Stimulated activated CD4-positive, alpha-beta T cell treated with anti-CD3 and anti-CD28 coated beads, Interleukin-15, amount 100 ng/mL, for 24 hours (primary cell): ENCODE results near the gene WNT4.

Experiments
- DNase-seq: peaks from one replicate; pipeline ENCODE4 v3.0.0-alpha.2; 2020

WNT4 gene

DNA sequence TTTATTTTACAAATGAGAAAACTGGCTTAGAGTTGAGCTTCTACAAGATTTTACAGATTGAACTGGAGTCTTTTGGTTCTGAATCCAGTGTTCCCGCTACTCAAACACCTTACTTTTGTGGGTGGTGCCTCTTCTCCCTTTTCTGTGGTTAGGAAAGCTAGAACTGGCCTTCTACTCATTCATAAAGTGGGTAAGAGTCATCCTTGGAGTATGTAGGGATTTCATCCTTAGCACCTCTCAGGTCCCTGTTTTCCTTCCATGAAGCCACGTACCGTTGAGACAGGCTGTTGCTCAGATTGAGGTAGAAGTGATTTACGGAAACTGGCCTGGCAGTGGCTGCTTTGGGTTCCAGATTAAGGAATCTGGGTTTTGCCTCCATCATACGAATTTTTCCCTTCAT is 35.8 kb downstream of the WNT4 start:
- no peak for DNase-seq

DNA sequence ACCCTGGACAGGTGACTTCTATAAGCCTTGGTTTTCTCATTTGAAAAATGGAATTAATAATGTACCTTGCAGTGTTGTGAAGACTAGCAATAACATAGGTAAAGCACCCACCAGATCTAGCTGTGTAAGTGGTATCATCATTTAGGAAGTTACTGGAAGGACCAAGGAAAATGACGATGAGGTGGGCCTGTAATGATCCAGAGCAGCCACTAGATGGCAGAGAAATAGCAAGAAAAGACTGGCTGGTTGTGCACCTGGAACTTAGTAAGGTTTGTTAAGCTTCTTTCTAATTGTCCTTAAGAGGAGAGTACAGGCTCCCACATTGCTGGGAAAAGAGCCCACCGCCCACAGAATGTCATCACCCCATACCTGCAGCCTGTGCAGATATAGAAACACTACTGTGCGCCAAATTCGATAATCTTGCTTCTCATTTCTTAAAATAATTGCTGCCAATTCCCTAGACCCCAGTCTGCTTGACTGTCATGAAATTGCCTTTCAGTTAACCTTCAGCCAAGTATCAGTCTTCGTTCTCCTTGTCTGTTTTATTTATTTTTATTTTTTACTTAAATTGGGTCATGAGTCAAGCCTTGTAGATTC is 37.2 kb downstream of the WNT4 start:
- peak; percentile 26 for DNase-seq

DNA sequence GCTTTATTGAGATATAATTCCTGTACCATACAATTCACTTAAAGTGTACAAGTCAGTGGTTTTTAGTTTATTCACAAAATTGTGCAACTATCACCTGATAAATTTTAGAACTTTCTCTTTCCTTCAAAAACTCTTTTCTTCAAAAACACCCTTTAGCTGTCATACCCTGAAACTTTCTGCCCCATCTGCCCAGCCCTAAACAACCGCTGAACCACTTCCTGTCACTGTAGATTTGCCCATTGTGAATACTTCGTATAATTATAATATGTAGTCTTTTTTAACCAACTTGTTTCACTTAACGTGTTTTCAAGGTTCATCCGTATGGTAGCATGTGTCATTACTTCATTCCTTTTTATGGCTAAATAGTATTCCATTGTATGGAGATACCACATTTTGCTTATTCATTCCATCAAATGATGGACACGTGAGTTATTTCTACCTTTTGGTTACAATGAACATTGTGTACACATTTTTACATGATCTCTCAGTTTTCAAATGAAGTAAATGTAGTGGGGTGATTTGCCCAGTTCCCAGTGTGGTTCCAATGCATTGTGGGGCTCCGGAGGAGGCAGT is 37.9 kb downstream of the WNT4 start:
- DNase-seq: peak; percentile 40

DNA sequence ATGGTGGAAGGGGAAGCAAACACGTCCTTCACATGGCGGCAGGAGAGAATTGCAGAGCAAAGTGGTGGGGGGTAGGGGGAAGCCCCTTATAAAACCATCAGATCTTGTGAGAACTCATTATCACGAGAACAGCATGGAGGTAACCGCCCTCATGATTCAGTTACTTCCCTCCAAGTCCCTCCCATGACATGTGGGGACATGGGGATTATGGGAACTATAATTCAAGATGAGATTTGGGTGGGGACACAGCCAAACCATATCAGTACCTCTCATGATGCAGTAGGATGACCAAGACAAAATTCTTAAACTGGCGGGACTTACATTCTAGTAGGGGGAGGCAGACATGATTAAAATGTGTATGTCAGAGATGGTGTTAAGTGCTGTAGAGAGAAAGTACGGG is 38.8 kb downstream of the WNT4 start:
- no peak for DNase-seq

DNA sequence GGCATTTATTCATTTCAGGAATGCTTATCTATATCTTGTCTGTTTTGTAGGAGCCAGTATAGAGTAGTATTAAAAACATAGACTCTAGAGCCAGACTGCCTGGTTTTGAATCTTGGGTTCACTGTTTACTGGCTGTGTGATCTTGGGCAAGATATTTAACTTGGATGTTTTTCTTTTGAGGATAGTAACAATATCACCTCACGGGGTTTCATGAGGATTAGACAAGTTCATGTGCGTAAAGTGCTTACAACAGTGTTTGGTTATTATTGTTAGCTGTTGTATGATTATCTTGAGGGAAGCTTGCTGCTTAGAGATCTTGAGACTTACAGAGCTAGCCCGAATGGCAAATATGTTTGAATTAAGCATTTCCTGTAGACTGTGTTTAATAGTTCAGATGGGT is 40.2 kb downstream of the WNT4 start:
- no peak for DNase-seq

DNA sequence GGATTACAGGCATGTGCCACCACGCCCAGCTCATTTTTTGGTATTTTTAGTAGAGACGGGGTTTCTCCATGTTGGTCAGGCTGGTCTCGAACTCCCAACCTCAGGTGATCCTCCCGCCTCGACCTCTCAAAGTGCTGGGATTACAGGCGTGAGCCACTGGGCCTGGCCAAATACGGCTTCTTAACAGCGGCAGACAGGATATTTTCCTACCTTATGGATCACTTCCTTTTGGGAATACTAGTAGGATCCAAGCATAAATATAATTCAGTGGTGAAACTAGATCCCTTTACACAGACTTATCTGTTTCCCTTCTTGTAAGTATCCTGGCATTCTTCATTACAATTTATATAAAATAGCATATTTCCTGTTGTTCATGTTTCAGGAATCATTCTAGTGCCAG is 40.9 kb downstream of the WNT4 start:
- DNase-seq: no peak

DNA sequence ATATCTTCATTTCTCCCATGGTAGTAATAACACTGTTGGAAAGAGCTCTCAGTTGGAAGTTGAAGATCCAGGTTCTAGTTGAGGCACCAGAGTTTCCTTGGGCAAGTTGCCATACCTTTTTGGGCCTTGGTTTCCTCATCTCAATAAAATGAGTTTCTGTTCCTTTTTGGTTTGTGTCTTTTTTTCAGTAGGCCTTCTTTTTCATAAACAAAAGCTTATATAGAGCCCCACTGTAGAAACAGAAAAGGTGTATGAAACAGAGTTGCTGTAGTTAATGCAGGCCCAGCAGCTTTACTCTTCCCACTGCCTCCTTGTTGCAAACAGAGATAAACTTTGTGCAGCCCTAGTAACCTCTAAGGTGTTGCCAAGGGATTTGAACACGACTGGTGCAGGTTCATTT is 41.7 kb downstream of the WNT4 start:
- no peak for DNase-seq

DNA sequence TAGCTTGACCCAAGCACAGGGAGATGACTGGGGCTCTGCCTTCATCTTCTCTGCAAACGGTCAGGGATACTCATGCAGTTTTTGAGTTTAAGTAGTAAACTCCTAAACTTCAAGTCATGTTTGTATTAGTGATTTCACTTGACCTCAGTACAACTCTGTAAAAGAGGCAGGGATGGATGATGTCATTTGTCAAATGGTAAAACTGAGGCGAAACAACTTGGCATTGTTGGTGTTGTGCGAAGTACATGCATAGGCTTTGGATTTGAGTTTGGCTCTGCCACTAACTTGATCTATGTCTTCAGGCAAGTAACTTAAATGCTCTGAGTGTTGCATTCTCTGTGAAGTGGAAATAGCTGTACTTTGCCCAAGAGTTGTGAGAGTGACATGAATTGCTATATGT is 42.7 kb downstream of the WNT4 start:
- DNase-seq: no peak

DNA sequence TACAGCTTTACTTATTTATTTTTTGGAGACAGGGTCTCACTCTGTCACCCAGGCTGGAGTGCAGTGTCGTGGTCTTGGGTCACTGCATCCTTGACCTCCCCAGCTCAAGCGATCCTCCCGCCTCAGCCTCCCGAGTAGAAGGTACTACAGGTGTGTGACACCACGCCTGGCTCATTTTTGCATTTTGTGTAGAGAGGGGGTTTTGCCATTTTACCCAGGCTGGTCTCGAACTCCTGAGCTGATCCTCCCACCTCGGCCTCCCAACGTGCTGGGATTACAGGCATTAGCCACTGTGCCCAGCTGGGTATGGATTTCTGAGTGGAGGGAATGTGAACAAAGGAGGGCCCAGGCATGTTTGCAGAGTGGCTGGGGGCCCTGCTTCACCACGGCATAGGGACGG is 44.1 kb downstream of the WNT4 start:
- no peak for DNase-seq

DNA sequence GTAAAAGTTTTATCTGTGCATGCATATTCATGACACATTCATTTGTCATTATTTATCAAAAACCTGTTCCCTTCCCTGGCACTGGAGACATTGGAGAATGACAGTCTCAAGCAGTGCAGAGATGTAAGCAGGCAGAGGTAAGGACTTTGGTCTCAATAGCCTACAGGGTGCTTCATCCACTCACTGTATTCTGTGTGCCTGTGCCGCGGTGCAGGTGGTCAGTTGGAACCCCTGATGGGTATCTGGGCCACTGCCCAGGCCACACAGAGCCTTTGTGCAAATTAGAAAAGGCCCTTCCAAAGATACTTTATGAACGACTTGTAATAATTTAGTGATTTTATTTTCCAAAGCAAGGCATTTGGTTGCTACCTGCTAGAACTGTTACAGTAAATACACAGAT is 46.4 kb downstream of the WNT4 start:
- DNase-seq: no peak

DNA sequence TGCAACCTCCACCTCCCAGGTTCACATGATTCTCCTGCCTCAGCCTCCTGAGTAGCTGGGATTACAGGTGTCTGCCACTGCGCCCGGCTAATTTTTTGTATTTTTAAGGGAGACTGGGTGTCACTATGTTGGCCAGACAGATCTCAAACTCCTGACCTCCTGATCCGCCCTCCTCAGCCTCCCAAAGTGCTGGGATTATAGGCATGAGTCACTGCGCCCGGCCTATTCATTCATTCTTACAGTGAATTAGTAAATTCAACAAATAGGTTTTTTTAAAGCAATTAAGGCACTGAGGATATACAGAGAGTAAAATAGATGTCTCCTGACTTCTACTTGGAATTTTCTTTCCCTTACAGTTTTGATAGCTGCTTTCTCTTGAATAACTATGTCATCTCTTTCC is 46.9 kb downstream of the WNT4 start:
- no peak for DNase-seq

DNA sequence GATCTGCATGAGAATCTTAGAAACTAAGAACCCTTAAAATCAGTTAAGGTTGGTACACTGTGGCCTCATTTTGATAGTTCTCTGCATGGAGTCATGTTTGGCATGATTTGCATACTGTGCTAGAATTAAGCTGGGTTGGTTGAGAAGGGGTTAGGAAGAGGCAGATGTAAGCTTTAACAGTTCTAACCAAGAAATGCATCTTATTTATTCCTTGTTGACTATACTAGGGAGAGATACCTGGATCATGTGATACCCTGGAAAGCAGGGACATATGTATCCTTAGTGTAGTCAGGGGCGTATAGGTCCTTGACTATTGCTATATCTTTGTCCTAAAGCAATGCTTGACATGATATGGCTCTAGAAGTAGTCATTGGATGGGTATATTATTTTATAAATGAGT is 49.4 kb downstream of the WNT4 start:
- no peak for DNase-seq

DNA sequence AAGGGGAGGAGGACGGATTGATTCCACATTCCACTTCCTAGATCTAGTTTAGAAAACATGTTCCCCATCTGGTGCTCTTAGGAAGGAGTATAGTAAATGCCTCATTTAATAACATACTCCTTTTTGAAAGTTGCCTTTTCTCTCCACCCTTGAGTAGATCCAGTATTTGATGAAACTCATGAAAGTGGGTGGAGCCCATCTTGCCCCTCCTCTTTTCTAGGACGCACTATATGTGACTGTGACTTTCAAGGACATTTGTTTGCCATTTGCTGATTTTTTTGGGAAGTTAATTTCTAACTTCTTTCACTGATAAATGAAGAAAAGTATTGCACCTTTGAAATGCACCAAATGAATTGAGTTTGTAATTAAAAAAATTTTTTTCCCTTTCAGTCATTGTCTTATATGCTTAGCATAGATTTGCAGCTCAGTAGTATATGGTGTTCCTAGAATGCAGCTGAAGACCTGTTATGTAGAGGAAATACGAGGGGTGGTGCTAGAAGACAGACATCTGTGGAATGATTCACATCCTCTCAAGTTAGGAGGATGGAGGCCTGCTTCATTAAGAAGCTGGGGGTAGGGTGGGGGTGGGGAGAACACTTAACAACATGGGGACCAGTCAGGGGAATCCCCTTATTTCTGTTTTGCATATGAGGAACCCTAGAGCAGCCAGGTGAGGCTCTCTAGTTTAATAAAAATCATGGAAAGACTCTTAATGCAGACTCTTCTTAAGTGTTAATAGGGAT is 50.7 kb downstream of the WNT4 start:
- DNase-seq: peak; percentile 64

DNA sequence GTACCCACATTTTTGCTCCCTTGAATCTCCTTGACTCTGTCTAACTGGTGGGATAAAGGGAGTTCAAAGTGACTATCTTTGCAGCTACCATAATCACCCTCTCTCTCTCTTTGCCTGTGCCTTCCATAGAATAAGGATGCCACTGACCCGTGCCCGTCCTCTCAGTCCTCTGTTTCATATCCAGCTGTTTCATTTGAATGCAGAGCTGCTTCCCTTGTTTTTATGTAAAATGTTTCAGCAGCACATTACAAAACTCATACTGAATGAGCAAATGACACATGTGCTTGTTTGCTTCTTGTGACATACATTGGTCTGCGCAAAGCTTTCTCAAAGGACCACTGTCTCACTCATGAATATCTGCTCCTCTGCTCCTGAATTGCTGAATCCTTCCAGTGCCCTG is 52.0 kb downstream of the WNT4 start:
- no peak for DNase-seq

DNA sequence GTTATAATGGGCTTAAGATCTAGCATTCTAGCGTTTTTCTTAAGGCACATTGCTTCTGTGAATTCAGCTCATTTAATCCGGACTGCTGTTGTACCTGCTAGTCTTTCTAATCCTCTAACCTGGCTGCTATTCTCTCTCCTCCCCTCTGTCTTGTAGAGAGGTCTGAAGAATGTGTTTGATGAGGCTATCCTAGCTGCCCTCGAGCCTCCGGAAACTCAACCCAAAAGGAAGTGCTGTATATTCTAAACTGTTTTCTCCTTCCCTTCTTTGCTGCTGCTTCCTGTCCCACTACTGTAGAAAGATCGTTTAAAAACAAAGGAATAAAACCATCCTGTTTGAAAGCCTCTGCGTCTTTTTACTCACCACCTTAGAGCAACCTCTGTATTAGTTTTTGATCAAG is 53.1 kb downstream of the WNT4 start:
- DNase-seq: no peak

DNA sequence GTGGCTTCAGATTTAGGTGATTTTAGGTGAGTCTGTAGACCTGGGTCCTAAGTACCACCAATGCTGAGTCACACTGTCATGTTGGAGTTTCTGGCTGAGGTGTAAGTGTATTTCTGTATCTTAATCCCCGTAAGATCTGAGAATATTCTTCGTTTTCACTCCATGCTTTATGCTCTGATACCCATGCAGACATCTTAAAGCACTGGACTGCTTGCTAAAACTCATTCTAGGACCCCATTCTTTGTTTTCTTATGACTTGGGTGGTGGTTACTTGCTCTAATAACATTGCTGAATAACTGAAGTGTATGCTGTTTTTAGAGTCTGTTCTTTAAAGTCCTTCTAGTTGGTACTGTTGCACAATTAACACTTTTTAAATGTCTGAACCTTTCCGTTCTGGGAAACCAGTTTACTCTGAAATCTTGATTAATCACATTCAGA is 53.7 kb downstream of the WNT4 start:
- DNase-seq: peak; percentile 17

DNA sequence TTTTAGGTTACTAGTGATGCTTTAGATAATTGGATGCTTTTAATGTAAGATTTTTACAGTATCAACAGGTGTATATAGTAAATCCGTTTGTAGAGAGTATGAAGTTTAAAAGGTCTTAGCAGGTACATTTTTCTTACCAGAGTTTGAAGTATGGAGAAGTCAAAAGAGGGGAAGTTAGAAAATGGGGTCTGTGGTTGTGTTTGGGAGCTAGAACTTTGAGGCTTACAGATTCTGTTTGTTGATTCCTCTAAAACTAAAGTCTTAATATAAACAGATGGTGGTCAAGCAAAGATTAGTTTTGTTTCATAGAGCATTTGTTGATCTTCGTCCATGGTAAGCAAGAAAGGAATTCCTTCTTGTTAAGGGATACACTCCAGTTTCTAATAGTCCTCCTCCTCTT is 54.6 kb downstream of the WNT4 start:
- no peak for DNase-seq

DNA sequence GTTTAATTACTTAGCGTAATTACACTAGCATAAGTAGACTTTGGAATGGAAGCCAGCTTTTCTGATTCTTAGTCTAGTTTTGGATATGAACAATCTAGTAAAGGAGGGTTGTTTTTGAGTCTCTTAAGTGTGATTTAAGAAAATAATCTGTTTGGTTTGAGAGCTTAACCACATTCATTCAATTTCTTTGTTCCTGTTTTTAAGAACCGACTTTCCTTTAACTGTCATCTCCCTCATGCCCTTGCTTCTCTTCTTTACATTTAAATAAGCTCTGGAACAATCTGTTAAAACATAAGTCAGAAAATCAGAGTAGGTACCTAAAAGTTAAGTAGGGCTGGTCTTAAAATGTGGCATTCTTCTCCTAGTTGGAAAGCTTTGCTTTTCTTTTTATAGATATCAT is 62.7 kb downstream of the WNT4 start:
- no peak for DNase-seq

DNA sequence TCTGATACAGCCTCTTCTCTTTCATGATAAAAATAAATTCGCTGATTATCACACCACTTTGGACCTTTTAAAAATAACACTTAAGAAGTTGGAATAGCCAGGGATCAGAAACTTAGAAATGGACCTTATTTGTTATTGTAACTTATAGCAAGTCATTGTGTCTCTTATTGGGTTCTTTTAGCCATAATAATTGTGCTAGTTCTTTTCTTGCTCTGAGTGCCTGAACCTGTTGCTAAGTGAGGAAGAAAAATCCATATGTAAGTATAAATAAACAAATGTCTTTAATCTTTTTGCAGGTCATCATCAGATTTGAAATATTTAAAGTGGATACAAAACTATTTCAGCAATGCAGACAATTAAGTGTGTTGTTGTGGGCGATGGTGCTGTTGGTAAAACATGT is 64.8 kb downstream of the WNT4 start:
- no peak for DNase-seq

DNA sequence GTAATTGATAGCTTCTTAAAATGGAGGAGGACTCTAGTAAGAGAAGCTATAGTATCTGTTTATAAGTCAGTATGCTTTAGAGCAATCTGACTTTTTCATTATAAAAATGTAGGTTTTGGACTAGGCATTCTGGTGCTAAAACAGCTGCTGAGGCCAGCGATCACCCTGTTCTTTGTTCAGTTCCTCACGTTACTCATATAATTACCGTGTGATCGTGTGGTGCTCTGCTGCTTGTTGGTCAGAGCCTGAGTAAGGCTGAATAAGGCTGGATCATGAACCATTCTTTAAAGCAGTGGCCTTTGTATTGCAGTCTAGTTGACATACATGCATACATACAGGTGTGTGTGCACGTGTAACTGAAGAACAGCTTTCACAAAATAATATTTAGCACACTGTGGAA is 65.2 kb downstream of the WNT4 start:
- no peak for DNase-seq

DNA sequence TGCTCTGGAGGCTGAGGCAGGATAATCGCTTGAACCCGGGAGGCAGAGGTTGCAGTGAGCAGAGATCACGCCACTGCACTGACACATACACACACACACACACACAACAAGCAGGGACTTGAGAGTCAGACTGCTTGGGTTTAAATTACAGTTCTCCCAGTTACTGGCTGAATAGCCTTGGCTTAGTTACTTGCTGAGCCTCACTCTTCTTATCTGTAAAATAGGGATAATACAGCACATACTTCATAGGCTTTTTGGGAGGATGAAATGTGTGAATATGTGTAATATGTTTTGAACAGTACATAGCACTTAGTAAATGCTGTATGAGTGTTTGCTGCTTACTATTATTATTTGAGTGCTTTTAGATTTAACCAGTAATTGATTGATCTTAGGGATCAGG is 66.6 kb downstream of the WNT4 start:
- DNase-seq: no peak

DNA sequence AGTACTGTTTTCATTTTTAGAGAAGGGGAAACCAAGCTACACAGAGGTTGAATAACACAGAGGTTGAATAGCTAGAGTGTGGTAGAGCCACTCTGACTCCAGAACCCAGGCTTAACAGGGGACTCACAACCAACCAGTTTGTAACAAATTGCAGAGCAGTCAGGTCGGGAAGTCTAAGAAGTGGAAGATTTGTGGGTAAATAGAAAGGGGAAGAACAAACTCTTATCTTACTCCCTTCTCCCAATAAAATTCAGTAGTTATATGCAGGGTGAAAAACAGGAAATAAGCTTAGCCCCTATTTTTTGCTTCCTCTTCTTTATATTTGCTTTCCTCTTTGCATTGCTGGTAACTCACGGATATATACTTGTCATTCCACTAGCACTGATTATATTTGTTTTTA is 67.2 kb downstream of the WNT4 start:
- no peak for DNase-seq

DNA sequence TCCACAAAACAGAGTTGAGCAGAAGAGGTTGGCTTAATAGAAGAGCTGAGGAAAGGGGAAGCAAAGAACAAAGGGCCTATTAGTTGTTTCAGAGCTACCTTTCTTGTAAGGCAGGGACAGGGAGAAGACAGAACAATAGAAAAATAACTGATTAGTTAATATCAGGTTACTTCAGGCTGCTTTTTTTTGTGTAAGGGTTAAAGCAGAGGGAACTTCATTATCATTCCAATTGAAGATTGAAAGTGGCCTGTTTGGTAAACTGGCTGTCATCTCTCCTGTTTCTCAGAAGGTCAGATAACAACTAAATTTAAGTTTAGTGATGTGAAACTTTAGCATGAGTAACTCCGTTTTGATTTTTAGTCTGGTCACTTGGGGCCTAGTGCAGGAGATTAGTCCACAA is 68.1 kb downstream of the WNT4 start:
- DNase-seq: no peak

DNA sequence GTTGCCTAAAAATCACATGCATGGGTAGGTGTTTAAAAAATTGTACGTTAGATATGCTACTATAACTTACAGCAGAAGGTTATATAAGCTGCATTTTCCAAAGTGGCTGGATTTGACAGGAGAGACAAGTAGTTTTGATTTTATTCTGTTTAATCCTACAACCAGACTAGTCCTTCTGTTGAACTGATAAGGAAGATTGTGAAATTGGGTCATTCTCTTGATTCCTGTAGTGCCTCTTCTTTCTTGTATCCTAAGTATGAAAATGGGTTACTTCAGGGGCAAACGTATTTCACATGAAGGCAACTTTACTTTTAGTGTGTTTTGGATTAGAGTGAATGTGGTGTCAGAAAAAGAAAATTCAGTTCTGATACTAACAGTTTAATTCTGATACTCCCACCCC is 71.4 kb downstream of the WNT4 start:
- DNase-seq: no peak
